Retina (tissue), 1 donor: ENCODE results near the gene TMEM18.

Experiments used
- DNase-seq: peaks from one replicate; pipeline ENCODE4 v3.0.0-alpha.2; 2016

Gene TMEM18

DNA sequence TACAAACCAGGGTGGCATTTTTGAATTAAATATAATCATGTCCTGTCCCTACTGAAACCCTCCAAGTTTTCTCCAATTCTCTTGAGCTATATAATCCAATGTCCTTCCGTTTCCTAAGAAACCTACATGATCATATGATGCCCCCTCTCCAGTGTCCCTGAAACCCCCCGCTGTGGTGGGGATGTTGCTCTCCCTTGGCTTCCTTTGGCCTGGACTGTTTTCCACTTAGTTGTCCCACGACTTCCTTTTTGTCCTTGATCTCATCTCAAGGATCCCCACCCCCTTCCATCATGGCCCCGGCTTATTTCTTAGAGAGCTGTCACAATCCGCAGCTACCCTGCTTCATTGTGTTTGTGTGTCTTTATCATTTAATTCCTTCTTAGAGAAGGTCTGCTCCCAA lies 43.8 kb downstream of the TMEM18 start:
- DNase-seq, result no peak

- DNase-seq, result no peak
Observed at GRCh38 chr2:632471-632870, 44.7 kb downstream of the TMEM18 start.

DNA sequence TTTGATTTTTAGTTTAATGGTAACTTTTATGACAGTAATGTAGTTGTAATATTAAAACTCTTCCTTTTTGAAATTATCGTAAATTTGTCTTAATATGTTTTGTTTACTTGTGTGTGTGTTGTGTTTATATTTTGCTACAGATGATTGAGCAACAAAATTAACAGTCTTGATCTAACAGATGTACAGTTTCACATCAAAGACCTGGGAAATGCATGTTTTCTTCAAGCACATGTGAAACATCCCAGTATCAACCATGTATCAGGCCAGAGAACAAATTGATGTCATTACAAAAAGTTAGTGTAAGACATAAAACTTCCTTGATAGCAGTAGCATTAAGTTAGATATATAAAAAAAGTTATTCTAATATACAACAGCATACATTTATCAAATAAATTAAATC lies 45.5 kb downstream of the TMEM18 start:
- no peak for DNase-seq

DNA sequence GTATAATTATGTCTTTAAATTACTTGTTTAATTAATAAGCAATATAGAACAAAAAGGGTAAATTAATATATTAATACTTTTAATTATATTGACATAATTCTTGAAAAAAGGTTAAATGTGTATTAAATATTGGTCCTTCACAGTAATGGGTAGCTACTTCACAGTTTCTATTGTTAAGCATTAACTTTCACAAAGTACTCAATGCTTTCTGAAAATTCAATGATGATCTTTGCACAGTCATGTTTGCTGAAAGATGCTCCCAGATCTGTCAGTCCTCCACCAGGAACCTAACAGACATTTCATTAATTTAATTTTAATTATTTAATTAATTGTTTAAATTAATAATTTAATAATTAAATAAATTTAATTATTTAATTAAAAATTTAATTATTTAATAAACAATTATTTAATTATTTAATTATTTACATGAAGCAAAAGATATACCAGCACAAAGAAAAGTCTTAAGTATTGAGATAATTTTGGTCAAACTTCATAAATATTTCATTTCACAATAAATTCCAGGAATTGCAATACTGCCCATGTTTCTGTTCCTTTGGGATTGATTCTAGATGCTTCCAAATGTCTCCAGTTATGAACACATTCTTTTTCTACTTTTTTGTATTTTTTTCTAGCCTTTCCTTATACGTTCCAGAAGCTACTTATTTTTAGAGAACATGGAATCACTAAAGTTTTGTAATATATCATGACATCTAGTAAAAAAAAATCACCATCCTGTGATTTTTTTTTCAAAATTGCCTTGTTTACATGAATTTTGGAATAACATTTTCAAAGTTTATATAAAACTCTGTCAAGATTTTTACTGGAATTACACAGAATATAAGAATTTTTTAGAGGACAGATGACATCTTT lies 46.5 kb downstream of the TMEM18 start:
- no peak for DNase-seq

- DNase-seq, result no peak
Observed at GRCh38 chr2:629961-630360, 47.2 kb downstream of the TMEM18 start.

- DNase-seq, result no peak
Observed at GRCh38 chr2:628651-629050, 48.6 kb downstream of the TMEM18 start.

- no peak for DNase-seq
Observed at GRCh38 chr2:627926-628560, 49.2 kb downstream of the TMEM18 start.

GRCh38 chr2:627340-627709 lies 49.9 kb downstream of the TMEM18 start:
- DNase-seq, result no peak

- no peak for DNase-seq
Observed at GRCh38 chr2:626491-627339, 50.5 kb downstream of the TMEM18 start.

- peak; percentile 63 for DNase-seq
Observed at GRCh38 chr2:625415-626333, 51.5 kb downstream of the TMEM18 start.

GRCh38 chr2:624551-625347 lies 52.5 kb downstream of the TMEM18 start:
- DNase-seq, result no peak

- DNase-seq, result no peak
Observed at GRCh38 chr2:624096-624495, 53.1 kb downstream of the TMEM18 start.

DNA sequence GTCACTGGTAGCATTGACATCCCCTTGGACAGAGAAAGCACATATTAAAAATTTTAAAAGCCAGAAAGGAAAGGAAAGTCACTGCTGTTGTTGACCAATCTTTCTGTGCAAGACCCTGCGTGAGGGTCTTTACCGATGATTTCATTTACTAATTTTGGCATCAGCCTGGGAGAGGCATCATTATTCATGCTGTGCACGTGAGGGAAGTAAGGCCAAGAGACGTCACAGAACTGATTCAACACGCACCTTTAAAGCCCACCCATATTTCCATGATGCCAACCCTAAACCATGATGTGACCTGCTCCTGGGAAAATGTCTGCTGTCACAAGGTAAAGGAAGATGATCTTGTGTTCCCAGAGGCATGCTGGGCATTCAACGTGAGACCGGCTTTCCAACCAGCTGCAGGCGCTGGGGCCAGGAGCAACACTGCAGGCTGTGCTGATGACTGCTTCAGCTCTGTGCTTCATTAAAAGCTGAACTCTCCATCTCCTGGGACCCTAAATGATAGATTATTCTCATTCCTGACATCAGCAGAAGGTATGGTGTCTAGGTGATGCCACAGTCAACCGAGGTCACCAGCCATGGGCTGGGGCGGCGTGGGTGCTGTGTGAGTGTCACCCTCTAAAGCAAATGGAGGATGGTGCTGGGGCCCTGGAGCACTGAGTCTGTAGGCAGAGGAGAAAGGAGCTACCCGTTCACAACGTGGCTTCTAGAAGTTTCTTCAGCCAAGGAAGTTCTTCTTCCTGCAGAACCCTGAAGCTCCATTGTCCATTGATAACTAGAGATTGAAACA lies 53.9 kb downstream of the TMEM18 start:
- DNase-seq, result no peak

DNA sequence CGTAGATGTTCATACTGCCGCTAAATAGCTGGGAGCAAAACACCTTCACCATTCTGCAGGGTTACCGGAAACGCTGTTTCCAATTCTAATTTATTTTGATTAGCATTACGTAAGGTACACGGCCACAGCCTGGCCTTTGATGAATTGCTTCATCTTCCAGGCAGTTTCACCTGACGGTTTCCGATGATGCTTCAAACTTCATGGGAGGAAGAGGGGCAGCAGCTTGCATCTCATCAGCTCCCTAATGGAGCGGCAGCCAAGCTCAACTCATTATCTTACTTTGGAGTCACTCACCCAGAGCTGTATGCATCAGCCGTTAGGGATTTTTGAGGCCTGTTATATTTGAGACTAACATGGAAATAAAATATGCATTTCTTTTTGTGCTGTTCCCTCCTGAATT lies 54.8 kb downstream of the TMEM18 start:
- no peak for DNase-seq

GRCh38 chr2:621303-622099 lies 55.7 kb downstream of the TMEM18 start:
- no peak for DNase-seq

- DNase-seq, result no peak
Observed at GRCh38 chr2:620471-621302, 56.5 kb downstream of the TMEM18 start.

- DNase-seq, result no peak
Observed at GRCh38 chr2:620004-620403, 57.2 kb downstream of the TMEM18 start.

DNA sequence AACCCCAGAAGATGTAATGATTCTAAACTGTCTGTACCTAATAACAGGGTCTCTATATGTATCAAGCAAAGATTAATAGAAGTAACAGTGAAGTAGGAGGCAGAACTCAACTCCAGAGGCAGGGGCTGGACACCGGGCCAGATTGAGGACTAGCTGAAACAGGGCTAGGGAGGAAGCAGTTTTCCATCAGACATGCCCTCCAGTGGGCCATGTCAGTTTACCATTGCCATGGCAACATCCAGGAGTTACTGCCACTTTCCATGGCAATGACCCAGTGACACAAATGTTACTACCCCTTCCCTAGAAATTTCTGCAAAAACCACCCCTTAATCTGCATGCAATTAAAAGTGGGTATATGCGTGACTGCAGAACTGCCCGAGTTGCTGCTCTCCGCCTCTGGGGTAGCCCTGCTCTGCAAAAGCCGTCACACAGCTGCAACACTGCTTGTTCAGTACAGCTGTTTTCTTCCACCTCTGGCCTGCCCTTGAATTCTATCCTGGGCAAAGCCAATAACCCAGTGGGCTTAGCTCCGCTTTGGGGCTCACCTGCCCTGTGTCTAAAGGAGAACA lies 58.7 kb downstream of the TMEM18 start:
- DNase-seq, result peak; percentile 0

- no peak for DNase-seq
Observed at GRCh38 chr2:618005-618404, 59.2 kb downstream of the TMEM18 start.
